GM21367 (cell line): ENCODE data around the gene SPATA31D1.

Experiments used
- ATAC-seq: cut with Tn5 transposase; IDR thresholded peaks from one replicate; pipeline ENCODE4 v1.9.1; 2021; ENCODE audit not compliant: unreplicated experiment

Gene SPATA31D1

DNA sequence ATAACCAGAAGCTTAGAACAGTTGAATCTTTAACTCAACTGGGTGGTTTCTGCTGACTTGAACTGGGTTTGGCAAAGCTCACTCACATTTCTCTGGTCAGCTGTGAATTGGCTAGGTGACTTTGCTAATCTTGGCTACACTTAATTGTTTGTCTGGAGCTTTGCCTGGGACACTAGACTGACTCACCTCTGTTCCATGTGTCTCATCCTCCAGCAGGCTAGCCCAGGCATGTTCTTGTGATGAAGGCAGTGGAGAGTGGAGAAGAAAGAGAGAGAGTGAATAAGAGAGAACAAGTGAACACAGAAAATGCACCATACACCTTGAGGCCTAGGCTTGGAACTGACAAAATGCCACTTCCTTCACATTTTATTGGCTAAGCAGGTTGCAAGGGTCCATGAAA, 32.6 kb downstream of the SPATA31D1 start:
- no peak for ATAC-seq

GRCh38 chr9:82022121-82022520, 33.5 kb downstream of the SPATA31D1 start:
- no peak for ATAC-seq

- no peak for ATAC-seq
These were observed 36.3 kb downstream of the SPATA31D1 start for GRCh38 chr9:82024908-82025307.

DNA sequence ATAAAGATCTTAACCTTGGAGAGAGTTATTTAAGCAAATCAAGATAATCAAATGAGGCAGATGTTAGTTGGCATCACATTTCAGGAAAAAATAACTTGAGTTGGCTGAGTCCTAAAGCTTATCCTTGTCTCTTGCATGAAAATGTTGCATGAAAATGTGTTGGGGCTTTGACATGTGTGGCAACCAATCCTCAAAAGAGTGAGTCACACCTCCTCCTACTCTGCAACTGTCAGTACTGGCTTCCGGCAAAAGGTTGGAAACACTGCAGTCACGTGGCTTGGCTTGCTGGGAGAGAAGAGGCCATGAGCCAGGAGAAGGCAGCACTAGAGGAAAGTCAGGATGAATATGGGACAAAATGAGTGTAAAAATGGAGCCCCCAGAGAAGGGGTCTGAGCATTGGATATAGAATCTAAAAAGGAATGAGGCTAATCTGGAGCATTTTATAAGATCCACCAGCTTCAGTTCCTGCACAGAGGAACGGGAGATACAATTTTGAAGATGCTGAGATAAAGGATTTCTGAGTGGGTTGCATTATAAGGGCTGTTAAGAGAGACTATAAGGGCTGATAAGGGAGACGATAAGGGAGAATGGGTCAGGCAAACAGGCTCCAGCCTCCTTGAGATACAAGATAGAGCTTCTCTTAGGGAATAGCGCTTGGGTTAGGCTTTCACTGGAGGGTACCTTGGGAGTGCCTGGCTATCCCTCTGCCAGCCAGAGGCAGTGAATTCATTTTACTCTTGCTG, 43.1 kb downstream of the SPATA31D1 start:
- ATAC-seq, result no peak

DNA sequence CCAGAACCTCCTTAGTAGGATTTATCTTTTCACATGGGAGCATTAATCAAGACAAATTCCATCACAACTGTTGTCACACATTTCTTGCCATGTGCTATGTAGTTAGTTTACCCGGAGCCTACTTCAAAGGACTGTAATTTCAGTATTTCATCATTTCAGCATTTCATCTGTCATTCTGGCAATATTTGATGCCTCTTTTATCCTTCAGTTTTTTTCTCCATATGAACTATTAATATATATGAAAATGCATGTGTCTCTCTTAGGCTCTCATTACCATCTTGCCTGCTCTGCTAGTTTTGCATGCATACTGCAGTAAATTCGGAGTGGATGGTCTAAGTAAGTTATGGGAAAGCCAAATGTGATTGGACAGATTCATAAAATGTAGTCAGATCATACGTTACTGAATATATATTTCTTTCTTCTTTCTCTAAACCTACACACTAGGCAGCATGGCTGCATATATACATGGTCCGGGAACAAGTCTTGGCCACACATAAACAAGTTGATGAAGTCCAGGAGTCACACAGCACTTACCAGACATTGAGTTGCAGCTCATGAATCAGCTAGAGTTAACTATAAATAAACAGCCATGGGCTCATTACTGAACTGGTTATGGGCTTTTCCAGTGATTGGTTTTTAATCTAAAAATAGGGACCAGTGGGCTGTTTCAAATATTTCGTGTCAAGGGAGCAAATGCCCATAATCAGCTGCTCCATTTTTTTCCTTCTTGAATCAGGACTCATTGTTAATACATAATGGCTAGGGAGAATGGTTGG, 46.6 kb downstream of the SPATA31D1 start:
- no peak for ATAC-seq

DNA sequence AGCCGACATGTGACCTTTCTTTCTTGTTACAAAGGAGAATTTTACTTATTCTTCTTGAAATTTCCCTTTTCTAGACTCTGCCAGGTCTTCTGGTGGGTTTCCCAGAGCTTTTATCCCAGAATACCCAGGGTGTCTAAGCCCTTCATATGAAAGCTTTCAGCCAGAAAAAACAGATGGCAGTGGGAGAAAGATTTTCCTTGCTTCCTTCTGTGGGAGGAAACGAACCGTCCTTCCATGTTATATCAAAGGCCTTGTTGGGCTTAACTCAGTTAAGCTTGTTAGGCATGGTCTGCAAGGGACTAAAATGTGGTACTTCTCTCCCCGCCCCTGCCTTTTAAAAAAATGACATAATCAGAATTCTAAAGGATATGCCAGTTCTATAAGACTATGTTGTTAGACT, 47.5 kb downstream of the SPATA31D1 start:
- no peak for ATAC-seq

- no peak for ATAC-seq
These were observed 48.6 kb downstream of the SPATA31D1 start for GRCh38 chr9:82037126-82037525.

DNA sequence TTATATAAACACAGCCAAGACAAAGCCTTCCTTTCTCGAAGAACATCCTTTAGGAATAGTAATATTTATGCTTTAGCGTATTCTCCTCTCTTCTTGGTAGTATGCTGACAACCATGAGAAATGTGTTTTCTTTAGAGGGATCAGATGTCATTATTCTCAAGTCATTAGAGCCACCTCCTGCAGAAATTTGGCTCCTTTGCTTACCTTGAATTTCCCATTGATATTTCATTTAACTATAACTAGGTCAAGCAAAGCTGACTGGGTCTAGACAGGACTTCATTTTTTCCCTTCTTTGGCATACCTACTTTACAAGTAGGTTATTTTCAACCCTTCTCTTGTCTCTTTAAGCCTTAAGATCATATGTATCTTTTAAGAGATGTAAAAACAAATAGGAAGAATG, 50.3 kb downstream of the SPATA31D1 start:
- ATAC-seq, result no peak
